T-helper 2 cell treated with Interferon-gamma antibody and Interleukin-4, amounts not matched to agents 100 ng/mL and 5 ng/mL, for 36 hours (primary cell): Measurements from ENCODE around the gene HSCB. TPM values are rescaled to one million over a fixed set of nuclear protein-coding genes. Genes with fewer than 3 reads are reported as not detected.
"Not testable (repeated sequence)": the region's sequence is repeated elsewhere in the genome, so short reads cannot be mapped to it uniquely, and the experiment has no call there.

Experiments used
- intact Hi-C: fragments of 100-400 bp; cut with micrococcal nuclease; formaldehyde crosslinking; loops from one replicate; pipeline ENCODE4 v1.15.1; 2023
- total RNA-seq: library from RNA; stranded (reverse); gene quantifications from 2 replicates; pipeline ENCODE4 v1.2.3, GENCODE V29; 2022

Gene HSCB
- total RNA-seq, 1 donor from 2014 or later: 9.0 TPM

GRCh38 chr22:28738876-28739275, 3.0 kb upstream of the HSCB start:
- intact Hi-C loops: not testable (repeated sequence)

- intact Hi-C loops: loop anchor here (1.0 to 5.0 kb wide), 3 partner anchors 31 to 526 kb away; partner anchors contain the start of genes CCDC117, EWSR1 and RHBDD3
These were observed 547 bp upstream of the HSCB start for GRCh38 chr22:28741200-28741784.

GRCh38 chr22:28742562-28742962, 723 bp downstream of the HSCB start:
- intact Hi-C loops: loop anchor here (2.0 to 5.0 kb wide), 5 partner anchors 58 to 824 kb away; partner anchors contain the start of genes EWSR1, PITPNB, RHBDD3 and XBP1

GRCh38 chr22:28743852-28744251, 2.0 kb downstream of the HSCB start:
- intact Hi-C loops: loop anchor here (2.0 to 5.0 kb wide), 5 partner anchors 57 to 825 kb away; partner anchors contain the start of genes EWSR1, PITPNB, RHBDD3 and XBP1

- intact Hi-C loops: no loop called here
These were observed 8.6 kb downstream of the HSCB start for GRCh38 chr22:28750471-28750881.

- intact Hi-C loops: not testable (repeated sequence)
These were observed 12.7 kb downstream of the HSCB start for GRCh38 chr22:28754512-28754911.

GRCh38 chr22:28759861-28760560, 18.2 kb downstream of the HSCB start:
- intact Hi-C loops: no loop called here

- intact Hi-C loops: no loop called here
These were observed 19.6 kb downstream of the HSCB start for GRCh38 chr22:28761449-28761755.

- intact Hi-C loops: not testable (repeated sequence)
These were observed 20.2 kb downstream of the HSCB start for GRCh38 chr22:28762000-28762399.

GRCh38 chr22:28766628-28767027, 24.8 kb downstream of the HSCB start:
- intact Hi-C loops: no loop called here

- intact Hi-C loops: no loop called here
These were observed 27.0 kb downstream of the HSCB start for GRCh38 chr22:28768701-28769393.

- intact Hi-C loops: loop anchor here (5.0 kb wide), 1 partner anchor 43 kb away; no protein-coding TSS in a partner anchor
These were observed 27.7 kb downstream of the HSCB start for GRCh38 chr22:28769394-28770085.

GRCh38 chr22:28771195-28771791, 29.5 kb downstream of the HSCB start:
- intact Hi-C loops: loop anchor here (5.0 kb wide), 1 partner anchor 41 kb away; no protein-coding TSS in a partner anchor

GRCh38 chr22:28772633-28773460, 31.0 kb downstream of the HSCB start, which contains the start of gene CCDC117:
Gene CCDC117 (plus strand): TSS chr22:28772695. CDS start chr22:28772850, 155 bp downstream.
- intact Hi-C loops: loop anchor here (1.0 to 5.0 kb wide), 5 partner anchors 26 to 110 kb away; partner anchors contain the start of genes CHEK2 and ZNRF3

GRCh38 chr22:28773461-28773867, 31.6 kb downstream of the HSCB start:
- intact Hi-C loops: loop anchor here (1.0 to 5.0 kb wide), 3 partner anchors 39 to 110 kb away; partner anchors contain the start of gene ZNRF3

GRCh38 chr22:28774378-28774777, 32.5 kb downstream of the HSCB start:
- intact Hi-C loops: loop anchor here (5.0 kb wide), 1 partner anchor 38 kb away; no protein-coding TSS in a partner anchor

GRCh38 chr22:28779833-28780232, 38.0 kb downstream of the HSCB start:
- intact Hi-C loops: no loop called here

- intact Hi-C loops: no loop called here
These were observed 38.5 kb downstream of the HSCB start for GRCh38 chr22:28780296-28780695.

- intact Hi-C loops: no loop called here
These were observed 42.2 kb downstream of the HSCB start for GRCh38 chr22:28783786-28784671.
